Measurements from ENCODE around the gene CAB39. TPM values are rescaled to one million over a fixed set of nuclear protein-coding genes. Genes with fewer than 3 reads are reported as not detected.

Gene CAB39
- total RNA-seq, 1 experiment from 2014 or later = 39.9 TPM

GRCh38 chr2:230805353-230806017 lies 92.8 kb downstream of the CAB39 start:
- no peaks in the 10 kb centered on the region; the same call in 1 of the 2 replicates for H3K36me3 ChIP-seq (ENCODE audit: control insufficient read depth, insufficient read depth, low read length)
- ATAC-seq = no peak
- in situ Hi-C loops (cut with HindIII; ENCODE audit: low pct_unique_long_range_greater_than_20kb, low sequenced_read_pairs) (no loop called here), intact Hi-C loops (cut with micrococcal nuclease; ENCODE audit: unreplicated experiment) (no loop called here)
- POLR2A ChIA-PET = no interaction called here
- no peak overlapping the region for H3K4me3 ChIP-seq (ENCODE audit: low read depth in 2 of 2, low read length in 2 of 2)
- DNase-seq (ENCODE audit: low read depth, low spot score) = no peak
- BruUV-seq (replicated peaks) = no TSS peak
- no peak overlapping the region for H3K27ac ChIP-seq (ENCODE audit: low read length)
- H3K27me3 ChIP-seq (ENCODE audit: control insufficient read depth, insufficient read depth, low read length) = no peaks in the 10 kb centered on the region
- TF ChIP-seq TCF7L2 (IDR thresholded peaks at IDR 0.05; ENCODE audit: low read depth, low read length) = no peak
- TF ChIP-seq CTCF (IDR thresholded peaks at IDR 0.05) = no peak
- no peak for TF ChIP-seq SIN3A (IDR thresholded peaks at IDR 0.05; ENCODE audit: borderline replicate concordance, insufficient read depth, low read depth, low read length)
- no peak for TF ChIP-seq POLR2AphosphoS5 (IDR thresholded peaks at IDR 0.05; ENCODE audit: low read depth, low read length)
- no peak for TF ChIP-seq REST (IDR thresholded peaks at IDR 0.05; ENCODE audit: insufficient read depth in 1 of 2, low read depth in 2 of 2, low read length in 1 of 2)
- H3K4me1 ChIP-seq (ENCODE audit: control insufficient read depth, insufficient read depth, low read length) = no peaks in the 10 kb centered on the region
- CTCF ChIA-PET = no interaction called here
- H3K9me3 ChIP-seq (ENCODE audit: control insufficient read depth, insufficient read depth, low read depth, low read length) = no peaks in the 10 kb centered on the region

GRCh38 chr2:230807729-230808128 lies 95.1 kb downstream of the CAB39 start:
- no peaks in the 10 kb centered on the region for H3K4me1 ChIP-seq (ENCODE audit: control insufficient read depth, insufficient read depth, low read length)
- H3K27ac ChIP-seq (ENCODE audit: low read length) = no peak overlapping the region
- in situ Hi-C loops (cut with HindIII; ENCODE audit: low pct_unique_long_range_greater_than_20kb, low sequenced_read_pairs) = no loop called here
- TF ChIP-seq REST (IDR thresholded peaks at IDR 0.05; ENCODE audit: insufficient read depth in 1 of 2, low read depth in 2 of 2, low read length in 1 of 2) (no peak), SIN3A (IDR thresholded peaks at IDR 0.05; ENCODE audit: borderline replicate concordance, insufficient read depth, low read depth, low read length) (no peak), POLR2AphosphoS5 (IDR thresholded peaks at IDR 0.05; ENCODE audit: low read depth, low read length) (no peak), TCF7L2 (IDR thresholded peaks at IDR 0.05; ENCODE audit: low read depth, low read length) (no peak), CTCF (IDR thresholded peaks at IDR 0.05) (no peak)
- H3K36me3 ChIP-seq (ENCODE audit: control insufficient read depth, insufficient read depth, low read length) = no peaks in the 10 kb centered on the region
- no peaks in the 10 kb centered on the region for H3K9me3 ChIP-seq (ENCODE audit: control insufficient read depth, insufficient read depth, low read depth, low read length)
- CTCF ChIA-PET = no interaction called here
- no peak for DNase-seq (ENCODE audit: low read depth, low spot score)
- intact Hi-C loops (cut with micrococcal nuclease; ENCODE audit: unreplicated experiment) = no loop called here
- H3K4me3 ChIP-seq (ENCODE audit: low read depth in 2 of 2, low read length in 2 of 2) = no peak overlapping the region
- POLR2A ChIA-PET = no interaction called here
- no peaks in the 10 kb centered on the region for H3K27me3 ChIP-seq (ENCODE audit: control insufficient read depth, insufficient read depth, low read length)
- no peak for ATAC-seq
- BruUV-seq (replicated peaks) = no TSS peak
